IMR-90 (cell line): ENCODE measurements around the gene IFFO2. TPM values are rescaled to one million over a fixed set of nuclear protein-coding genes. Genes with fewer than 3 reads are reported as not detected.

Experiments used
- ATAC-seq: fragments of 200-7000 bp; cut with Tn5 transposase; 2 replicates; pipeline ENCODE4 v1.9.1; 2020; ENCODE audit warnings: low read depth, mild to moderate bottlenecking, moderate library complexity
- BruUV-seq: library from RNA; stranded (reverse); fragments of 400-500 nt; replicated peaks from 2 replicates; lab custom pipeline; 2021; lab: Mats Ljungman, UMichigan
- CTCF ChIA-PET: fragments of 300-600 bp; formaldehyde crosslinking; extraction: SDS; loops from one replicate; lab custom pipeline; 2021; ENCODE audit warnings: antibody characterized with exemption; lab: Yijun Ruan, JAX
- POLR2A ChIA-PET: fragments of 300-600 bp; sonication (Branson Sonifier 250); formaldehyde crosslinking; loops from one replicate; lab custom pipeline; 2022; ENCODE audit warnings: antibody characterized with exemption; ENCODE audit not compliant: unreplicated experiment; lab: Charles Lee
- DNase-seq: peaks from one replicate; pipeline ENCODE4 v3.0.0; 2013
- H2AFZ ChIP-seq: replicated peaks from 2 replicates; pipeline ENCODE3; 2013; ENCODE audit warnings: low read length, mild to moderate bottlenecking; ENCODE audit not compliant: poor library complexity
- H2AK5ac ChIP-seq: 2 replicates; pipeline ENCODE4 v1.6.1; 2013; ENCODE audit warnings: low read depth, low read length, inconsistent platforms
- H2AK9ac ChIP-seq: replicated peaks from 2 replicates; pipeline ENCODE3; 2013; ENCODE audit warnings: mild to moderate bottlenecking, low read depth, low read length, moderate library complexity; ENCODE audit not compliant: poor library complexity
- H2BK120ac ChIP-seq: 2 replicates; pipeline ENCODE4 v1.6.1; 2013; ENCODE audit warnings: low read depth, low read length, inconsistent platforms
- H2BK15ac ChIP-seq: 3 replicates; pipeline ENCODE4 v1.6.1; 2013; ENCODE audit warnings: low read depth, low read length, inconsistent platforms
- H2BK20ac ChIP-seq: 2 replicates; pipeline ENCODE4 v1.6.1; 2013; ENCODE audit warnings: low read depth, mild to moderate bottlenecking, inconsistent platforms, low read length, moderate library complexity
- H2BK5ac ChIP-seq: 2 replicates; pipeline ENCODE4 v1.6.1; 2013; ENCODE audit warnings: mild to moderate bottlenecking, low read depth, low read length, inconsistent platforms; ENCODE audit not compliant: poor library complexity, severe bottlenecking
- H3K14ac ChIP-seq: replicated peaks from 2 replicates; pipeline ENCODE4 v1.6.1; 2013; ENCODE audit warnings: low read depth, low read length, inconsistent platforms
- H3K18ac ChIP-seq: 2 replicates; pipeline ENCODE4 v1.6.1; 2013; ENCODE audit warnings: low read depth, low read length, control low read depth
- H3K23ac ChIP-seq: 2 replicates; pipeline ENCODE4 v1.6.1; 2013; ENCODE audit warnings: low read depth, low read length, inconsistent platforms
- H3K27ac ChIP-seq: 2 replicates; pipeline ENCODE4 v1.5.1; 2013; ENCODE audit warnings: mild to moderate bottlenecking, control low read depth, low read length; ENCODE audit not compliant: insufficient read depth
- H3K27me3 ChIP-seq: 2 replicates; pipeline ENCODE4 v1.6.1; 2013; ENCODE audit warnings: low read length; ENCODE audit not compliant: control insufficient read depth, insufficient read depth
- H3K36me3 ChIP-seq: 2 replicates; pipeline ENCODE4 v1.6.1; 2013; ENCODE audit warnings: low read length, mixed read lengths; ENCODE audit not compliant: control insufficient read depth, insufficient read depth
- H3K4ac ChIP-seq: 2 replicates; pipeline ENCODE4 v1.6.1; 2013; ENCODE audit warnings: low read depth, low read length, inconsistent platforms
- H3K4me1 ChIP-seq: 2 replicates; pipeline ENCODE4 v1.6.1; 2013; ENCODE audit warnings: low read length, mixed read lengths; ENCODE audit not compliant: control insufficient read depth, insufficient read depth
- H3K4me2 ChIP-seq: 2 replicates; pipeline ENCODE4 v1.6.1; 2013; ENCODE audit warnings: low read depth, mild to moderate bottlenecking, control low read depth, low read length, moderate library complexity
- H3K4me3 ChIP-seq: 2 replicates; pipeline ENCODE4 v1.5.1; 2013; ENCODE audit warnings: low read depth, mild to moderate bottlenecking, control low read depth, low read length, moderate library complexity; ENCODE audit not compliant: insufficient read depth
- H3K56ac ChIP-seq: 2 replicates; pipeline ENCODE4 v1.6.1; 2013; ENCODE audit warnings: low read length, inconsistent platforms; ENCODE audit not compliant: insufficient read depth; ENCODE audit errors: extremely low read depth
- H3K79me1 ChIP-seq, 2 experiments: 2 replicates each; pipeline ENCODE4 v1.6.1; 2013; ENCODE audit warnings: low read length in 2 of 2, inconsistent platforms in 1 of 2, low read depth in 1 of 2
- H3K9ac ChIP-seq: 2 replicates; pipeline ENCODE4 v1.6.1; 2013; ENCODE audit warnings: low read depth, low read length, control low read depth
- H3K9me1 ChIP-seq: 2 replicates; pipeline ENCODE4 v1.6.1; 2013; ENCODE audit warnings: low read length, inconsistent platforms; ENCODE audit not compliant: insufficient read depth
- H3K9me3 ChIP-seq: 2 replicates; pipeline ENCODE4 v1.6.1; 2013; ENCODE audit warnings: low read length; ENCODE audit not compliant: control insufficient read depth, insufficient read depth
- H4K20me1 ChIP-seq: 2 replicates; pipeline ENCODE4 v1.6.1; 2013; ENCODE audit warnings: low read length, inconsistent platforms; ENCODE audit not compliant: insufficient read depth
- H4K5ac ChIP-seq: 2 replicates; pipeline ENCODE4 v1.6.1; 2013; ENCODE audit warnings: mild to moderate bottlenecking, low read depth, low read length, control low read depth
- H4K8ac ChIP-seq, 2 experiments: 2 replicates each; pipeline ENCODE4 v1.6.1; 2013; ENCODE audit warnings: low read depth in 2 of 2, low read length in 2 of 2, control low read depth in 1 of 2, inconsistent platforms in 1 of 2
- H4K91ac ChIP-seq: 2 replicates; pipeline ENCODE4 v1.6.1; 2013; ENCODE audit warnings: low read depth, low read length, inconsistent platforms; ENCODE audit not compliant: insufficient read depth
- BHLHE40 ChIP-seq: fragments of 150-350 bp; IDR thresholded peaks from 2 replicates; pipeline ENCODE4 v1.6.1; 2016; ENCODE audit warnings: mild to moderate bottlenecking, low read depth, low read length
- CEBPB ChIP-seq: IDR thresholded peaks from 2 replicates; pipeline ENCODE4 v1.6.1; 2012; ENCODE audit warnings: low read depth, low read length, improper control_type of control experiment
- CHD1 ChIP-seq: IDR thresholded peaks from 2 replicates; pipeline ENCODE4 v1.6.1; 2012; ENCODE audit warnings: low read depth, low read length, improper control_type of control experiment
- FOS ChIP-seq: fragments of 150-350 bp; IDR thresholded peaks from 2 replicates; pipeline ENCODE4 v1.6.1; 2016; ENCODE audit warnings: low read depth, low read length
- MAFK ChIP-seq: IDR thresholded peaks from 2 replicates; pipeline ENCODE4 v1.6.1; 2012; ENCODE audit warnings: low read depth, low read length, improper control_type of control experiment
- MAZ ChIP-seq: IDR thresholded peaks from 2 replicates; pipeline ENCODE4 v1.6.1; 2012; ENCODE audit warnings: low read depth, mild to moderate bottlenecking, low read length, improper control_type of control experiment, moderate library complexity, borderline replicate concordance
- MXI1 ChIP-seq: IDR thresholded peaks from 2 replicates; pipeline ENCODE4 v1.6.1; 2012; ENCODE audit warnings: low read depth, mild to moderate bottlenecking, low read length, moderate library complexity, borderline replicate concordance
- NFE2L2 ChIP-seq: fragments of 150-350 bp; IDR thresholded peaks from 2 replicates; pipeline ENCODE4 v1.6.1; 2016; ENCODE audit warnings: low read depth, mild to moderate bottlenecking, low read length
- POLR2A ChIP-seq: IDR thresholded peaks from 2 replicates; pipeline ENCODE4 v1.6.1; 2012; ENCODE audit warnings: mild to moderate bottlenecking, low read depth, low read length
- RAD21 ChIP-seq: IDR thresholded peaks from 2 replicates; pipeline ENCODE4 v1.6.1; 2012; ENCODE audit warnings: low read length, improper control_type of control experiment
- RCOR1 ChIP-seq: IDR thresholded peaks from 2 replicates; pipeline ENCODE4 v1.6.1; 2012; ENCODE audit warnings: mild to moderate bottlenecking, low read length, improper control_type of control experiment; ENCODE audit not compliant: insufficient replicate concordance
- RFX5 ChIP-seq: IDR thresholded peaks from 2 replicates; pipeline ENCODE4 v1.8.0; 2012; ENCODE audit warnings: low read depth, mild to moderate bottlenecking, low read length, moderate library complexity
- SMC3 ChIP-seq: fragments of 150-350 bp; IDR thresholded peaks from 2 replicates; pipeline ENCODE4 v1.6.1; 2016; ENCODE audit warnings: low read depth, mild to moderate bottlenecking, antibody characterized with exemption, low read length, moderate library complexity
- WGBS, 2 experiments: methylation state at CpG; one replicate each; pipeline versions ENCODE4 v1.1.5 to v1.1.7; 2013; ENCODE audit warnings: missing lambda C conversion rate in 2 of 2; ENCODE audit not compliant: insufficient read length in 1 of 2; ENCODE audit errors: extremely low coverage in 2 of 2; 5-methylcytosine and 5-hydroxymethylcytosine counted together
- dilution Hi-C: fragments of 300-500 bp; cut with HindIII; formaldehyde crosslinking; loops from one replicate; pipeline ENCODE4 v1.14.3; 2018; ENCODE audit warnings: low sequenced_read_pairs; ENCODE audit not compliant: unreplicated experiment
- in situ Hi-C: fragments of 300-500 bp; cut with MboI; formaldehyde crosslinking; loops from 3 replicates; pipeline ENCODE4 v1.14.3; 2019; ENCODE audit warnings: low sequenced_read_pairs, inconsistent platforms, mixed read lengths
- intact Hi-C: fragments of 100-400 bp; cut with micrococcal nuclease; formaldehyde crosslinking; loops from 2 replicates; pipeline ENCODE4 v1.10.0; 2022
- polyA plus RNA-seq, 3 experiments: library from polyadenylated mRNA; depleted of rRNA; stranded (reverse); fragments of >200 nt; gene quantifications; 2 replicates each; pipeline ENCODE4 v1.2.3, GENCODE V29; 2012; ENCODE audit warnings: low replicate concordance in 1 of 3
- total RNA-seq: library from RNA; depleted of rRNA; stranded (reverse); fragments of >200 nt; gene quantifications from 2 replicates; pipeline ENCODE4 v1.2.3, GENCODE V29; 2012
- TF ChIP-seq, protein P1 (sequence below): conservative IDR thresholded peaks from 2 replicates; pipeline ENCODE4 v1.5.1; 2012; ENCODE audit warnings: mild to moderate bottlenecking, low read depth, low read length, improper control_type of control experiment
- TF ChIP-seq, protein P2 (sequence below): fragments of 150-350 bp; IDR thresholded peaks from 2 replicates; pipeline ENCODE4 v1.6.1; 2016; ENCODE audit warnings: low read depth, mild to moderate bottlenecking, low read length, moderate library complexity, borderline replicate concordance
- TF ChIP-seq, protein P3 (sequence below): fragments of 150-350 bp; IDR thresholded peaks from 2 replicates; pipeline ENCODE4 v1.6.1; 2017; ENCODE audit warnings: mild to moderate bottlenecking, antibody characterized with exemption, low read length, low read depth

IFFO2 gene
- total and polyA plus RNA-seq, 2 of the 4 experiments (the other 2 are of a cell fraction): 14.5 to 18.2 TPM

DNA sequence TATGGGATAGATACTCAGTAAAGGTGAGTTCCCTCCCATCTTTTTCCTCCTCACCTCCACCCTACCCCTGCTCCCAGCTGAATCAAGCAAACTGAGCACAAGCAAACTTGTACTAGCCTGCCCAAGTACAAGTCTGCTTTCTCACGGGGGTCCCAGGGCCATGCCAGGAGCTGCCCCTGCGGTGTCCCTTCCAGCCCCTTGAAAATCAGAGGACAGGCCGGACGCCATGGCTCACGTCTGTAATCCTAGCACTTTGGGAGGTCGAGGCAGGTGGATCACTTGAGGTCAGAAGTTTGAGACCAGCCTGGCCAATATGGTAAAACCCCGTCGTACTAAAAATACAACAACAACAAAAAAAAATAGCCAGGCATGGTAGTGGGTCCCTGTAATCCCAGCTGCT, 17.5 kb upstream of the IFFO2 start:
- Histone ChIP-seq H4K20me1 (no peaks in the 10 kb centered on the region), H3K4me2 (no peak overlapping the region), H3K36me3 (no peaks in the 10 kb centered on the region), H3K79me1 (no peaks in the 10 kb centered on the region), H3K27me3 (peaks cover 7% of the 10 kb centered on the region; the same call in 1 of the 2 replicates), H3K9ac (no peak overlapping the region), H3K18ac (no peak overlapping the region), H3K27ac (no peak overlapping the region), H4K8ac (no peak overlapping the region), H3K56ac (no peak overlapping the region), H2BK20ac (no peak overlapping the region), H2AK9ac (no peak overlapping the region), H3K4me1 (no peaks in the 10 kb centered on the region), H4K5ac (no peak overlapping the region), H3K9me1 (no peaks in the 10 kb centered on the region), H3K4ac (no peak overlapping the region), H3K14ac (no peak overlapping the region), H2AK5ac (no peak overlapping the region), H3K9me3 (no peaks in the 10 kb centered on the region), H2AFZ (no peak overlapping the region), H2BK5ac (no peak overlapping the region), H3K4me3 (no peak overlapping the region), H2BK15ac (no peak overlapping the region), H2BK120ac (no peak overlapping the region), H4K91ac (no peak overlapping the region), H3K23ac (no peak overlapping the region)
- TF ChIP-seq RFX5 (no peak), MAFK (no peak), CHD1 (no peak), MXI1 (no peak), CEBPB (no peak), RCOR1 (no peak), RAD21 (no peak), FOS (no peak), MAZ (no peak), SMC3 (no peak), BHLHE40 (no peak), NFE2L2 (no peak), POLR2A (no peak)
- TF ChIP-seq, protein P1, sequence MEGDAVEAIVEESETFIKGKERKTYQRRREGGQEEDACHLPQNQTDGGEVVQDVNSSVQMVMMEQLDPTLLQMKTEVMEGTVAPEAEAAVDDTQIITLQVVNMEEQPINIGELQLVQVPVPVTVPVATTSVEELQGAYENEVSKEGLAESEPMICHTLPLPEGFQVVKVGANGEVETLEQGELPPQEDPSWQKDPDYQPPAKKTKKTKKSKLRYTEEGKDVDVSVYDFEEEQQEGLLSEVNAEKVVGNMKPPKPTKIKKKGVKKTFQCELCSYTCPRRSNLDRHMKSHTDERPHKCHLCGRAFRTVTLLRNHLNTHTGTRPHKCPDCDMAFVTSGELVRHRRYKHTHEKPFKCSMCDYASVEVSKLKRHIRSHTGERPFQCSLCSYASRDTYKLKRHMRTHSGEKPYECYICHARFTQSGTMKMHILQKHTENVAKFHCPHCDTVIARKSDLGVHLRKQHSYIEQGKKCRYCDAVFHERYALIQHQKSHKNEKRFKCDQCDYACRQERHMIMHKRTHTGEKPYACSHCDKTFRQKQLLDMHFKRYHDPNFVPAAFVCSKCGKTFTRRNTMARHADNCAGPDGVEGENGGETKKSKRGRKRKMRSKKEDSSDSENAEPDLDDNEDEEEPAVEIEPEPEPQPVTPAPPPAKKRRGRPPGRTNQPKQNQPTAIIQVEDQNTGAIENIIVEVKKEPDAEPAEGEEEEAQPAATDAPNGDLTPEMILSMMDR: no peak
- TF ChIP-seq, protein P2, sequence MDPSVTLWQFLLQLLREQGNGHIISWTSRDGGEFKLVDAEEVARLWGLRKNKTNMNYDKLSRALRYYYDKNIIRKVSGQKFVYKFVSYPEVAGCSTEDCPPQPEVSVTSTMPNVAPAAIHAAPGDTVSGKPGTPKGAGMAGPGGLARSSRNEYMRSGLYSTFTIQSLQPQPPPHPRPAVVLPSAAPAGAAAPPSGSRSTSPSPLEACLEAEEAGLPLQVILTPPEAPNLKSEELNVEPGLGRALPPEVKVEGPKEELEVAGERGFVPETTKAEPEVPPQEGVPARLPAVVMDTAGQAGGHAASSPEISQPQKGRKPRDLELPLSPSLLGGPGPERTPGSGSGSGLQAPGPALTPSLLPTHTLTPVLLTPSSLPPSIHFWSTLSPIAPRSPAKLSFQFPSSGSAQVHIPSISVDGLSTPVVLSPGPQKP: no peak
- TF ChIP-seq, protein P3, sequence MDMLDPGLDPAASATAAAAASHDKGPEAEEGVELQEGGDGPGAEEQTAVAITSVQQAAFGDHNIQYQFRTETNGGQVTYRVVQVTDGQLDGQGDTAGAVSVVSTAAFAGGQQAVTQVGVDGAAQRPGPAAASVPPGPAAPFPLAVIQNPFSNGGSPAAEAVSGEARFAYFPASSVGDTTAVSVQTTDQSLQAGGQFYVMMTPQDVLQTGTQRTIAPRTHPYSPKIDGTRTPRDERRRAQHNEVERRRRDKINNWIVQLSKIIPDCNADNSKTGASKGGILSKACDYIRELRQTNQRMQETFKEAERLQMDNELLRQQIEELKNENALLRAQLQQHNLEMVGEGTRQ: no peak
- in situ Hi-C loops: no loop called here
- CTCF ChIA-PET: no interaction called here
- dilution Hi-C loops: no loop called here
- BruUV-seq: no TSS peak
- ATAC-seq (no peak), DNase-seq (no peak)
- 80% methylated on average over 2 of the region's 8 CpGs; no CpG with 5 or more reads in 1 of the 2 experiments for WGBS, 2 experiments
- POLR2A ChIA-PET: no interaction called here
- intact Hi-C loops: no loop called here
